OCI-LY1 (cell line): ENCODE measurements around the gene HOXD13.

ENCODE experiments used
- H2AFZ ChIP-seq: fragments of 200-600 bp; sonication (generic), shearing (Covaris generic); 2 replicates; pipeline ENCODE4 v1.6.0; 2014; ENCODE audit warnings: antibody characterized with exemption, mild to moderate bottlenecking, low read length
- H3F3A ChIP-seq: fragments of 200-600 bp; sonication (generic), shearing (Covaris generic); 2 replicates; pipeline ENCODE4 v1.6.0; 2014; ENCODE audit warnings: mild to moderate bottlenecking, antibody characterized with exemption, low read length, moderate library complexity; ENCODE audit not compliant: insufficient read depth
- H3K27ac ChIP-seq: fragments of 200-600 bp; sonication (generic); 2 replicates; pipeline ENCODE4 v1.5.1; 2014; ENCODE audit warnings: low read length, mixed run types, mild to moderate bottlenecking, low read depth; ENCODE audit not compliant: poor library complexity, severe bottlenecking
- H3K27me3 ChIP-seq: fragments of 200-600 bp; sonication (generic); 2 replicates; pipeline ENCODE4 v1.6.0; 2014; ENCODE audit warnings: antibody characterized with exemption, mild to moderate bottlenecking, low read length, moderate library complexity; ENCODE audit not compliant: insufficient read depth
- H3K36me3 ChIP-seq: fragments of 200-600 bp; sonication (generic); 2 replicates; pipeline ENCODE4 v1.6.1; 2014; ENCODE audit warnings: mild to moderate bottlenecking, antibody characterized with exemption, low read length, moderate library complexity, mixed read lengths; ENCODE audit not compliant: insufficient read depth
- H3K4me1 ChIP-seq: fragments of 200-600 bp; sonication (generic); 2 replicates; pipeline ENCODE4 v1.5.1; 2014; ENCODE audit warnings: mild to moderate bottlenecking, low read length, moderate library complexity; ENCODE audit not compliant: insufficient read depth, severe bottlenecking
- H3K4me2 ChIP-seq: fragments of 200-600 bp; sonication (generic), shearing (Covaris generic); 2 replicates; pipeline ENCODE4 v1.6.1; 2014; ENCODE audit warnings: low read length
- H3K4me3 ChIP-seq: fragments of 200-600 bp; sonication (generic); 2 replicates; pipeline ENCODE4 v1.5.1; 2014; ENCODE audit warnings: low read length, low read depth, mild to moderate bottlenecking, mixed read lengths; ENCODE audit not compliant: poor library complexity, severe bottlenecking
- H3K79me2 ChIP-seq: fragments of 200-600 bp; shearing (Covaris generic); 2 replicates; pipeline ENCODE4 v1.6.1; 2016; ENCODE audit warnings: mixed run types, low read length, mixed read lengths; ENCODE audit not compliant: insufficient read depth
- H3K9ac ChIP-seq: fragments of 200-600 bp; sonication (generic), shearing (Covaris generic); 2 replicates; pipeline ENCODE4 v1.6.1; 2014; ENCODE audit warnings: mild to moderate bottlenecking, low read length, mixed read lengths
- H3K9me2 ChIP-seq: fragments of 200-600 bp; sonication (generic), shearing (Covaris generic); 2 replicates; pipeline ENCODE4 v1.6.1; 2014; ENCODE audit warnings: low read depth, mild to moderate bottlenecking, low read length, mixed read lengths
- H3K9me3 ChIP-seq: fragments of 200-600 bp; shearing (Covaris generic); 2 replicates; pipeline ENCODE4 v1.6.1; 2014; ENCODE audit warnings: low read length, mixed read lengths
- H4K20me1 ChIP-seq: fragments of 200-600 bp; sonication (generic), shearing (Covaris generic); 2 replicates; pipeline ENCODE4 v1.6.0; 2016; ENCODE audit warnings: mild to moderate bottlenecking, low read length; ENCODE audit not compliant: insufficient read depth
- EZH2 ChIP-seq: fragments of 200-600 bp; sonication (generic), shearing (Covaris generic); IDR thresholded peaks from 2 replicates; pipeline ENCODE4 v1.8.0; 2017; ENCODE audit warnings: borderline replicate concordance, mixed run types, mild to moderate bottlenecking, antibody characterized with exemption, low read length, moderate library complexity, mixed read lengths
- TF ChIP-seq, protein P1 (sequence below): fragments of 200-600 bp; sonication (generic), shearing (Covaris generic); IDR thresholded peaks from 2 replicates; pipeline ENCODE4 v1.5.1; 2017; ENCODE audit warnings: mild to moderate bottlenecking, antibody characterized with exemption, low read length, moderate library complexity, mixed read lengths

Gene HOXD13

DNA sequence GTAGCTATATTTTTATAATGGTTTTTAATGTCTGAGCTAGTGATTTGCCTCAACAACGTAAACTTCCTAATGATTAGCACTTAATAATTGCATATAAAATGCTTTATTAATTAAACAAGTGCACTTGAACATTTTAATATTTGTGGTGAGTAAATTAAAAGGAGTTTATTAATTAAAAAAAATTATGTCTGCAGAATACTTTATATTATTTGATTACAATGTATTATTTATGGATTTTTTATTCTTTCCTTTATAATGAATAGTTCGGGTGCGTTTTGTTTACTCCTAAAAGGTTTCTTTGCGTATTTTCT is 39.3 kb downstream of the HOXD13 start:
- H3K27ac ChIP-seq = no peak overlapping the region
- H3K4me3 ChIP-seq = no peak overlapping the region
- H4K20me1 ChIP-seq = no peaks in the 10 kb centered on the region
- H2AFZ ChIP-seq = no peak overlapping the region
- no peaks in the 10 kb centered on the region for H3K9me3 ChIP-seq
- H3K9ac ChIP-seq = no peak overlapping the region
- H3K9me2 ChIP-seq = no peaks in the 10 kb centered on the region
- H3K27me3 ChIP-seq = no peaks in the 10 kb centered on the region; the same call in 1 of the 2 replicates
- TF ChIP-seq, protein P1, sequence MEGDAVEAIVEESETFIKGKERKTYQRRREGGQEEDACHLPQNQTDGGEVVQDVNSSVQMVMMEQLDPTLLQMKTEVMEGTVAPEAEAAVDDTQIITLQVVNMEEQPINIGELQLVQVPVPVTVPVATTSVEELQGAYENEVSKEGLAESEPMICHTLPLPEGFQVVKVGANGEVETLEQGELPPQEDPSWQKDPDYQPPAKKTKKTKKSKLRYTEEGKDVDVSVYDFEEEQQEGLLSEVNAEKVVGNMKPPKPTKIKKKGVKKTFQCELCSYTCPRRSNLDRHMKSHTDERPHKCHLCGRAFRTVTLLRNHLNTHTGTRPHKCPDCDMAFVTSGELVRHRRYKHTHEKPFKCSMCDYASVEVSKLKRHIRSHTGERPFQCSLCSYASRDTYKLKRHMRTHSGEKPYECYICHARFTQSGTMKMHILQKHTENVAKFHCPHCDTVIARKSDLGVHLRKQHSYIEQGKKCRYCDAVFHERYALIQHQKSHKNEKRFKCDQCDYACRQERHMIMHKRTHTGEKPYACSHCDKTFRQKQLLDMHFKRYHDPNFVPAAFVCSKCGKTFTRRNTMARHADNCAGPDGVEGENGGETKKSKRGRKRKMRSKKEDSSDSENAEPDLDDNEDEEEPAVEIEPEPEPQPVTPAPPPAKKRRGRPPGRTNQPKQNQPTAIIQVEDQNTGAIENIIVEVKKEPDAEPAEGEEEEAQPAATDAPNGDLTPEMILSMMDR = no peak
- no peak for TF ChIP-seq EZH2
- H3K4me2 ChIP-seq = no peak overlapping the region
- H3K79me2 ChIP-seq = no peaks in the 10 kb centered on the region
- no peaks in the 10 kb centered on the region for H3K4me1 ChIP-seq
- no peaks in the 10 kb centered on the region for H3F3A ChIP-seq
- no peaks in the 10 kb centered on the region for H3K36me3 ChIP-seq

DNA sequence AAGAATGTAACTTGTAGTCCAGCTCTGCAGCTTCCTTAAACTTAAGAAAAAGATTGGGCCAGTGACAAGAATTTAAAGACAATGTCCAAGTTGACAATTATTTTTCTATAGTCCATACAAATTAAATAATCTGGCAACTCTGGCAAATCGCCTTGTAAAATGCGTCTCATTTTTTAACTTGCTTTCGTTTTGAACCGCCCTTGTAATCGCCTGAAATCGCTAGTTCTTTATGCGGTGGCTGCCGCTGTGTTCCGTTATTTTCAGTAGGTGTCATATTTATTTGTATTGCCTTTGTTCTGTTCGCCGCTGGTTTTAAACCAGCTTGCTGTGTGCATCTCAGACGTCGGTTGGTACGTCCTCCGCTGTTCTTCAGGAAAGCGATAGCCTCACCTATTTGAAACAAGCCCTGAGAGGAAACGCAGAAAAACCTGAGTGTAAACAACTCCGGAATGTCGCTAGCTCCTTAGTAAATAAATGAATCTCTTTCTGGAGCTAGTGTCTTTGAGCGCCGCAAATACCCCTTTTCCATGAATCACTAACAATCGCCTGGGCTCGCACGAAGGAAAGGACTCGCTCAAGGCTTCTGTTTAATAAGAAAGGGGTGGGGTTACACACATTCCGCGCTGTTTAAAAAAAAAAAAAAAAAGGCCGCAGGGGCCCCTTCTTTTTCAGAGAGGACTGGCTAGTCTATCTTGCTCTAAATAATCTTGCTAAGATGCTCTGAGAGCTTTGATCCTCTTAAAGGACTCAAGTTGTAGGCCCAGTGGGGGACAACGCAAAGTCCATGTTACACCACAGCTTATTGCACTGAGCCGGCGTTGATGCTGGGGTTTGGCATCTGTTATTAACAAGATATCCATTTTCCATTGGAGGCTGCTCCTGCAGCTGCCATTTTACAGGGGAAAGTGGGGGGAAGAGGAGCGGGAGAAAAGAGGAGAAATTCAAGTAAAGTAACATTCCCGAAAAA is 40.0 kb downstream of the HOXD13 start:
- H3K9me2 ChIP-seq = no peaks in the 10 kb centered on the region
- H3K9ac ChIP-seq = no peak overlapping the region
- H3K4me3 ChIP-seq = no peak overlapping the region
- no peak for TF ChIP-seq EZH2
- TF ChIP-seq, protein P1 = no peak
- H3F3A ChIP-seq = no peaks in the 10 kb centered on the region
- H3K36me3 ChIP-seq = no peaks in the 10 kb centered on the region
- H2AFZ ChIP-seq = no peak overlapping the region
- no peaks in the 10 kb centered on the region for H3K9me3 ChIP-seq
- no peak overlapping the region for H3K4me2 ChIP-seq
- no peaks in the 10 kb centered on the region; the same call in 1 of the 2 replicates for H3K27me3 ChIP-seq
- no peaks in the 10 kb centered on the region for H4K20me1 ChIP-seq
- H3K27ac ChIP-seq = no peak overlapping the region
- H3K4me1 ChIP-seq = no peaks in the 10 kb centered on the region
- H3K79me2 ChIP-seq = no peaks in the 10 kb centered on the region

DNA sequence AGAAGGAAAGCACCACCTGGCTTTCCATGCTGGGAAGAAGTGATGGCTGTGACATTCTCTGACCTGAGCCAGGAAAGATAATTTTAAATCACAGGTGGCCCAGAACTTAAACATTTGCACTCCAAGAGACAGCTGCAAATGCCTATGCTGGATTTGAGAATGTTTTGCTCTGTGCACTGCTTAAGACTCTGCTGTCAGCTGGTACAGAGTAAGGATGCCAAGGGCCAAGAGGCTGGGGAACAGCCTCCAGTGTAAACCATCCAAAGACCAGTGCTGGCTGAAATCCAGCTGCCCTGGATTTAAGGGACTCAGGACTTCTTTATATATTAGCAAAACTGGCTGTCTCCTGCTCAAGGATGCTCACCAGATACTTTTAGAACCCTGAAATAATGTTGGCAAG is 40.9 kb downstream of the HOXD13 start:
- TF ChIP-seq, protein P1 = no peak
- TF ChIP-seq EZH2 = no peak
- Histone ChIP-seq H3K27ac (no peak overlapping the region), H3K27me3 (no peaks in the 10 kb centered on the region), H3K4me2 (no peak overlapping the region), H3K9me2 (no peaks in the 10 kb centered on the region), H3F3A (no peaks in the 10 kb centered on the region), H3K4me3 (no peak overlapping the region), H3K4me1 (no peaks in the 10 kb centered on the region), H3K79me2 (no peaks in the 10 kb centered on the region), H3K9me3 (no peaks in the 10 kb centered on the region), H3K36me3 (no peaks in the 10 kb centered on the region), H3K9ac (no peak overlapping the region), H4K20me1 (no peaks in the 10 kb centered on the region), H2AFZ (no peak overlapping the region)
